Astrocyte (in vitro differentiated cells and primary cell): ENCODE results near the gene OMA1. TPM values are rescaled to one million over a fixed set of nuclear protein-coding genes. Genes with fewer than 3 reads are reported as not detected.
A peak's percentile ranks its signal among the peaks of the same experiment; 100 is the strongest.

Experiments used
- DNase-seq: peaks from one replicate; pipeline ENCODE4 v3.0.0-alpha.2; 2010; ENCODE audit warnings: low read depth
- FAIRE-seq: peaks from 2 replicates; lab custom pipeline; 2011; peaks lifted over from hg19 to GRCh38; lab: Jason Lieb, UNC
- H2AFZ ChIP-seq: 2 replicates; pipeline ENCODE4 v1.6.0; 2012; ENCODE audit warnings: low read depth, low read length, inconsistent platforms
- H3K27ac ChIP-seq: 2 replicates; pipeline ENCODE4 v1.5.1; 2011; ENCODE audit warnings: low read depth, low read length, inconsistent platforms
- H3K27me3 ChIP-seq: 2 replicates; pipeline ENCODE4 v1.6.0; 2011; ENCODE audit warnings: low read length, inconsistent platforms; ENCODE audit not compliant: insufficient read depth
- H3K36me3 ChIP-seq: 2 replicates; pipeline ENCODE4 v1.5.1; 2011; ENCODE audit warnings: low read length, inconsistent platforms; ENCODE audit not compliant: insufficient read depth
- H3K4me1 ChIP-seq: 2 replicates; pipeline ENCODE4 v1.5.1; 2011; ENCODE audit warnings: low read length, inconsistent platforms; ENCODE audit not compliant: insufficient read depth
- H3K4me2 ChIP-seq: 2 replicates; pipeline ENCODE4 v1.6.0; 2012; ENCODE audit warnings: low read length, inconsistent platforms
- H3K4me3 ChIP-seq: 2 replicates; pipeline ENCODE4 v1.5.1; 2011; ENCODE audit warnings: low read depth, mild to moderate bottlenecking, low read length, inconsistent platforms; ENCODE audit not compliant: insufficient read depth
- H3K79me2 ChIP-seq: 2 replicates; pipeline ENCODE4 v1.6.0; 2012; ENCODE audit warnings: mild to moderate bottlenecking, low read length, inconsistent platforms; ENCODE audit not compliant: insufficient read depth
- H3K9ac ChIP-seq: 2 replicates; pipeline ENCODE4 v1.6.0; 2012; ENCODE audit warnings: mild to moderate bottlenecking, low read length, inconsistent platforms
- H3K9me3 ChIP-seq: 2 replicates; pipeline ENCODE4 v1.5.1; 2012; ENCODE audit warnings: low read depth, mild to moderate bottlenecking, low read length, inconsistent platforms; ENCODE audit not compliant: insufficient read depth
- H4K20me1 ChIP-seq: 2 replicates; pipeline ENCODE4 v1.6.0; 2012; ENCODE audit warnings: low read length, inconsistent platforms; ENCODE audit not compliant: insufficient read depth
- H3K27ac Mint-ChIP-seq: one replicate; pipeline ENCODE4 v1.8.0; 2021; ENCODE audit warnings: mild to moderate bottlenecking, mixed read lengths; ENCODE audit not compliant: unreplicated experiment
- H3K27me3 Mint-ChIP-seq: one replicate; pipeline ENCODE4 v1.8.0; 2021; ENCODE audit warnings: low read depth, mixed read lengths; ENCODE audit not compliant: unreplicated experiment
- H3K36me3 Mint-ChIP-seq: one replicate; pipeline ENCODE4 v1.8.0; 2021; ENCODE audit warnings: low read depth, mixed read lengths; ENCODE audit not compliant: unreplicated experiment
- H3K4me1 Mint-ChIP-seq: one replicate; pipeline ENCODE4 v1.8.0; 2021; ENCODE audit warnings: low read depth, mixed read lengths; ENCODE audit not compliant: unreplicated experiment
- H3K4me3 Mint-ChIP-seq: one replicate; pipeline ENCODE4 v1.8.0; 2021; ENCODE audit warnings: mild to moderate bottlenecking, moderate library complexity, mixed read lengths; ENCODE audit not compliant: unreplicated experiment
- H3K9me3 Mint-ChIP-seq: one replicate; pipeline ENCODE4 v1.8.0; 2021; ENCODE audit warnings: mild to moderate bottlenecking, mixed read lengths; ENCODE audit not compliant: unreplicated experiment
- CTCF ChIP-seq: IDR thresholded peaks from 2 replicates; pipeline ENCODE4 v1.5.1; 2011; ENCODE audit warnings: low read depth, mild to moderate bottlenecking, inconsistent platforms, low read length, moderate library complexity; ENCODE audit not compliant: insufficient read depth
- EZH2 ChIP-seq: IDR thresholded peaks from 2 replicates; pipeline ENCODE4 v1.6.1; 2012; ENCODE audit warnings: mild to moderate bottlenecking, low read length, inconsistent platforms; ENCODE audit not compliant: insufficient read depth
- total RNA-seq: library from RNA; stranded (reverse); gene quantifications from 2 replicates; pipeline ENCODE4 v1.2.1, GENCODE V29; 2021

OMA1 gene
- total RNA-seq, 1 donor from 2014 or later, result 5.1 TPM

GRCh38 chr1:58515794-58516401 is 30.6 kb downstream of the OMA1 start:
- Histone ChIP-seq H3K9me3 (no peaks in the 10 kb centered on the region), H3K79me2 (no peaks in the 10 kb centered on the region), H3K27me3 (no peaks in the 10 kb centered on the region), H2AFZ (no peak overlapping the region), H4K20me1 (no peaks in the 10 kb centered on the region), H3K27ac (no peak overlapping the region), H3K4me3 (no peak overlapping the region), H3K4me1 (no peaks in the 10 kb centered on the region), H3K9ac (no peak overlapping the region), H3K4me2 (no peak overlapping the region), H3K36me3 (no peaks in the 10 kb centered on the region)
- Mint-ChIP-seq H3K27ac (no peak overlapping the region), H3K4me1 (no peaks in the 10 kb centered on the region), H3K4me3 (no peak overlapping the region), H3K27me3 (no peaks in the 10 kb centered on the region), H3K36me3 (peaks cover 4% of the 10 kb centered on the region), H3K9me3 (peaks cover 3% of the 10 kb centered on the region)
- DNase-seq (peak; percentile 63), FAIRE-seq (peak; percentile 89)
- no peak for TF ChIP-seq EZH2
- peak; percentile 69 for TF ChIP-seq CTCF

GRCh38 chr1:58513956-58514355 is 32.6 kb downstream of the OMA1 start:
- Mint-ChIP-seq H3K4me1 (no peaks in the 10 kb centered on the region), H3K4me3 (no peak overlapping the region), H3K27ac (no peak overlapping the region), H3K9me3 (peaks cover 3% of the 10 kb centered on the region), H3K27me3 (no peaks in the 10 kb centered on the region), H3K36me3 (peaks cover 4% of the 10 kb centered on the region)
- Histone ChIP-seq H4K20me1 (no peaks in the 10 kb centered on the region), H3K9ac (no peak overlapping the region), H3K79me2 (no peaks in the 10 kb centered on the region), H3K4me1 (no peaks in the 10 kb centered on the region), H3K4me2 (no peak overlapping the region), H2AFZ (no peak overlapping the region), H3K36me3 (no peaks in the 10 kb centered on the region), H3K27ac (no peak overlapping the region), H3K27me3 (no peaks in the 10 kb centered on the region), H3K9me3 (no peaks in the 10 kb centered on the region), H3K4me3 (no peak overlapping the region)
- no peak for DNase-seq
- TF ChIP-seq EZH2 (no peak), CTCF (no peak)
- no peak for FAIRE-seq

- H3K27ac Mint-ChIP-seq, result no peak overlapping the region
- FAIRE-seq, result no peak
These were observed 37.9 kb downstream of the OMA1 start for GRCh38 chr1:58508629-58509028.

More at GRCh38 chr1:58508629-58509028, 37.9 kb downstream of the OMA1 start:
- no peak for TF ChIP-seq EZH2
- no peak for TF ChIP-seq CTCF
- Mint-ChIP-seq H3K36me3 (peaks cover 4% of the 10 kb centered on the region), H3K4me1 (no peaks in the 10 kb centered on the region), H3K27me3 (no peaks in the 10 kb centered on the region), H3K9me3 (peaks cover 3% of the 10 kb centered on the region), H3K4me3 (no peak overlapping the region)
- H3K79me2 ChIP-seq, result no peaks in the 10 kb centered on the region
- no peak overlapping the region for H3K4me2 ChIP-seq
- H3K4me3 ChIP-seq, result no peak overlapping the region
- H3K9ac ChIP-seq, result no peak overlapping the region
- H3K4me1 ChIP-seq, result no peaks in the 10 kb centered on the region
- no peak overlapping the region for H2AFZ ChIP-seq
- H4K20me1 ChIP-seq, result no peaks in the 10 kb centered on the region
- no peak overlapping the region for H3K27ac ChIP-seq
- no peaks in the 10 kb centered on the region for H3K27me3 ChIP-seq
- no peaks in the 10 kb centered on the region for H3K9me3 ChIP-seq
- no peaks in the 10 kb centered on the region for H3K36me3 ChIP-seq
- DNase-seq, result no peak
